ENCODE results near the gene PRKG1. TPM values are rescaled to one million over a fixed set of nuclear protein-coding genes. Genes with fewer than 3 reads are reported as not detected.

PRKG1 gene
- total RNA-seq, 1 donor from 2014 or later: 22.8 TPM

GRCh38 chr10:51230887-51231585, 156.7 kb downstream of the PRKG1 start:
- no peaks in the 10 kb centered on the region for H3K27me3 Mint-ChIP-seq (ENCODE audit: low read depth)
- no peak overlapping the region for H3K27ac Mint-ChIP-seq (ENCODE audit: unreplicated experiment)
- peaks cover 26% of the 10 kb centered on the region for H3K4me1 Mint-ChIP-seq (ENCODE audit: low read depth)
- no peaks in the 10 kb centered on the region for H3K9me3 Mint-ChIP-seq (ENCODE audit: low read depth)
- H3K4me3 Mint-ChIP-seq (ENCODE audit: unreplicated experiment): no peak overlapping the region
- no peaks in the 10 kb centered on the region for H3K36me3 Mint-ChIP-seq (ENCODE audit: low read depth)
- TF ChIP-seq CTCF (IDR thresholded peaks at IDR 0.05): no peak
- no peak for DNase-seq (ENCODE audit: low spot score)

GRCh38 chr10:51231754-51232153, 157.5 kb downstream of the PRKG1 start:
- Mint-ChIP-seq H3K27me3 (ENCODE audit: low read depth) (no peaks in the 10 kb centered on the region), H3K4me1 (ENCODE audit: low read depth) (peaks cover 26% of the 10 kb centered on the region), H3K27ac (ENCODE audit: unreplicated experiment) (no peak overlapping the region), H3K4me3 (ENCODE audit: unreplicated experiment) (no peak overlapping the region), H3K36me3 (ENCODE audit: low read depth) (no peaks in the 10 kb centered on the region), H3K9me3 (ENCODE audit: low read depth) (no peaks in the 10 kb centered on the region)
- no peak for TF ChIP-seq CTCF (IDR thresholded peaks at IDR 0.05)
- DNase-seq (ENCODE audit: low spot score): no peak

GRCh38 chr10:51233337-51234100, 159.2 kb downstream of the PRKG1 start:
- TF ChIP-seq CTCF (IDR thresholded peaks at IDR 0.05): no peak
- Mint-ChIP-seq H3K27ac (ENCODE audit: unreplicated experiment) (no peak overlapping the region), H3K27me3 (ENCODE audit: low read depth) (no peaks in the 10 kb centered on the region), H3K9me3 (ENCODE audit: low read depth) (no peaks in the 10 kb centered on the region), H3K36me3 (ENCODE audit: low read depth) (no peaks in the 10 kb centered on the region), H3K4me1 (ENCODE audit: low read depth) (peaks cover 26% of the 10 kb centered on the region), H3K4me3 (ENCODE audit: unreplicated experiment) (no peak overlapping the region)
- no peak for DNase-seq (ENCODE audit: low spot score)

GRCh38 chr10:51235865-51236264, 161.6 kb downstream of the PRKG1 start:
- no peak for TF ChIP-seq CTCF (IDR thresholded peaks at IDR 0.05)
- no peaks in the 10 kb centered on the region for H3K36me3 Mint-ChIP-seq (ENCODE audit: low read depth)
- no peak overlapping the region for H3K4me3 Mint-ChIP-seq (ENCODE audit: unreplicated experiment)
- no peak overlapping the region for H3K27ac Mint-ChIP-seq (ENCODE audit: unreplicated experiment)
- H3K9me3 Mint-ChIP-seq (ENCODE audit: low read depth): no peaks in the 10 kb centered on the region
- no peak for DNase-seq (ENCODE audit: low spot score)
- no peaks in the 10 kb centered on the region for H3K27me3 Mint-ChIP-seq (ENCODE audit: low read depth)
- H3K4me1 Mint-ChIP-seq (ENCODE audit: low read depth): peaks cover 29% of the 10 kb centered on the region

GRCh38 chr10:51239006-51239405, 164.7 kb downstream of the PRKG1 start:
- Mint-ChIP-seq H3K4me1 (ENCODE audit: low read depth) (peaks cover 20% of the 10 kb centered on the region), H3K27ac (ENCODE audit: unreplicated experiment) (no peak overlapping the region), H3K36me3 (ENCODE audit: low read depth) (no peaks in the 10 kb centered on the region), H3K9me3 (ENCODE audit: low read depth) (no peaks in the 10 kb centered on the region), H3K27me3 (ENCODE audit: low read depth) (no peaks in the 10 kb centered on the region), H3K4me3 (ENCODE audit: unreplicated experiment) (no peak overlapping the region)
- no peak for DNase-seq (ENCODE audit: low spot score)
- TF ChIP-seq CTCF (IDR thresholded peaks at IDR 0.05): no peak

Measured in chondrocyte (in vitro differentiated cells).